DMS153 (cell line): ENCODE measurements around the gene RAP1GAP2.

Source experiments
- DNase-seq: peaks from one replicate; lab custom pipeline; 2025; lab: John Stamatoyannopoulos, UW

RAP1GAP2 gene

GRCh38 chr17:2853283-2854142, 57.3 kb downstream of the RAP1GAP2 start:
- DNase-seq = no peak

GRCh38 chr17:2854143-2855055, 58.2 kb downstream of the RAP1GAP2 start:
- DNase-seq = no peak

GRCh38 chr17:2855063-2855600, 58.9 kb downstream of the RAP1GAP2 start:
- DNase-seq = no peak

- no peak for DNase-seq
Measured at GRCh38 chr17:2856727-2857126, 60.5 kb downstream of the RAP1GAP2 start.

GRCh38 chr17:2860045-2860444, 63.8 kb downstream of the RAP1GAP2 start:
- no peak for DNase-seq

GRCh38 chr17:2860883-2861282, 64.6 kb downstream of the RAP1GAP2 start:
- DNase-seq = no peak

- no peak for DNase-seq
Measured at GRCh38 chr17:2862197-2862596, 66.0 kb downstream of the RAP1GAP2 start.

GRCh38 chr17:2863204-2863603, 67.0 kb downstream of the RAP1GAP2 start:
- no peak for DNase-seq

- DNase-seq = no peak
Measured at GRCh38 chr17:2865228-2865627, 69.0 kb downstream of the RAP1GAP2 start.

GRCh38 chr17:2867441-2868424, 71.5 kb downstream of the RAP1GAP2 start:
- DNase-seq = no peak

- DNase-seq = no peak
Measured at GRCh38 chr17:2869604-2870003, 73.4 kb downstream of the RAP1GAP2 start.

GRCh38 chr17:2871205-2871604, 75.0 kb downstream of the RAP1GAP2 start:
- no peak for DNase-seq

GRCh38 chr17:2871720-2872119, 75.5 kb downstream of the RAP1GAP2 start:
- no peak for DNase-seq

- no peak for DNase-seq
Measured at GRCh38 chr17:2872282-2872681, 76.0 kb downstream of the RAP1GAP2 start.

GRCh38 chr17:2874189-2874686, 78.0 kb downstream of the RAP1GAP2 start:
- no peak for DNase-seq

- DNase-seq = no peak
Measured at GRCh38 chr17:2875608-2876007, 79.4 kb downstream of the RAP1GAP2 start.

GRCh38 chr17:2876467-2876866, 80.2 kb downstream of the RAP1GAP2 start:
- DNase-seq = no peak

- no peak for DNase-seq
Measured at GRCh38 chr17:2878751-2879254, 82.6 kb downstream of the RAP1GAP2 start.

GRCh38 chr17:2880050-2880449, 83.8 kb downstream of the RAP1GAP2 start:
- DNase-seq = no peak

- DNase-seq = no peak
Measured at GRCh38 chr17:2881295-2881694, 85.1 kb downstream of the RAP1GAP2 start.
